GM12891 (cell line): ENCODE data around the gene ITGA1.

Source experiments
- DNase-seq: peaks from one replicate; pipeline ENCODE4 v3.0.0; 2011; ENCODE audit warnings: low spot score; ENCODE audit not compliant: insufficient read length
- FAIRE-seq: peaks from 2 replicates; lab custom pipeline; 2011; peaks lifted over from hg19 to GRCh38; lab: Jason Lieb, UNC
- PAX5 ChIP-seq: IDR thresholded peaks from 2 replicates; pipeline ENCODE4 v1.6.1; 2011; ENCODE audit warnings: low read length, moderate library complexity, mild to moderate bottlenecking; ENCODE audit not compliant: insufficient read depth, severe bottlenecking
- POLR2A ChIP-seq: IDR thresholded peaks from 2 replicates; pipeline ENCODE4 v1.6.1; 2011; ENCODE audit warnings: low read depth, low read length, control low read depth
- POLR2AphosphoS5 ChIP-seq: IDR thresholded peaks from 2 replicates; pipeline ENCODE4 v1.6.1; 2011; ENCODE audit warnings: low read depth, low read length, control low read depth
- POU2F2 ChIP-seq: IDR thresholded peaks from 2 replicates; pipeline ENCODE4 v1.6.1; 2011; ENCODE audit warnings: low read depth, mild to moderate bottlenecking, control low read depth, low read length, moderate library complexity
- SPI1 ChIP-seq: IDR thresholded peaks from 2 replicates; pipeline ENCODE4 v1.6.1; 2011; ENCODE audit warnings: low read depth, low read length, control low read depth
- TAF1 ChIP-seq: IDR thresholded peaks from 2 replicates; pipeline ENCODE4 v1.6.1; 2011; ENCODE audit warnings: low read depth, low read length, control low read depth

ITGA1 gene

DNA sequence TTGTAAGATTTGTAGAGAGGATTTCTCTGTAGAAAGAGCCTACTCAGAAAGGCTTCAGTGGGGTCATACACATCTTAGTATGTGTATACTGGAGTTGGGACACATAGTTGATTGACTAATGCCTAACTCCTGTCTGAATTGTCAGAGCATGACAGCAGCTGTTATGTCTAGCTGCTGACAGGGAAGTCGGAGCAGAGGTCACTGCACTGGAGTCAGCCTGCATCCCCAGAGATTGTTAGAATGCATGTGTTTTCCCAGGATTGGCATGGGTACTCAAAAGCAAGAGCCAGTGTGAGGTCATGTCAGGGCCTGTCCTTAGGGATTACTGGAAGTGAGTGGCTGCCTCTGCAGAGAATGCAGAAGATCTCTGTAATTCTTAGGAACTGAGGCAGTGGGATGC, 82.7 kb downstream of the ITGA1 start:
- DNase-seq = no peak
- no peak for FAIRE-seq

DNA sequence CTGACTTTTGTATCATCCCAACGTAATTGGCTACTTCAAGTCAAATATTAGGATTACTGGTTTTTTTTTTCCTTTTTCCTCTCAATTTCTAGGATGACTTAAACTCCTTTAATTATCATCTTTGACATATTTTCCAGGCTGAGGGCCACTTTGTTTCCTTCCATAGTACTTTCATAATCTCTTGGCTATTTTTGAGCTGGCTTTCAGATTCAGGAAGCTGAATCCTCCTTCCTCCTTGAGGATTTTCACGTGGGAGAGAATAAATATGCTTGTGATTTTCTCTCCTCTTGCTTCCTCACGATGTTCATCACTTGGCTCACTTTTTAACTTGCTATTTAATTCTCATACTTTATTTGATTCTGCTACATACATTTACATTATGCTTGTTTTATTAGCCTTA, 88.1 kb downstream of the ITGA1 start:
- no peak for DNase-seq
- no peak for FAIRE-seq
- TF ChIP-seq TAF1 (no peak), PAX5 (no peak), SPI1 (no peak), POLR2AphosphoS5 (no peak), POLR2A (no peak), POU2F2 (no peak)

More for the DNA sequence above, 82.7 kb downstream of the ITGA1 start:
- TF ChIP-seq SPI1 (no peak), POU2F2 (no peak), POLR2AphosphoS5 (no peak), PAX5 (no peak), TAF1 (no peak), POLR2A (no peak)

DNA sequence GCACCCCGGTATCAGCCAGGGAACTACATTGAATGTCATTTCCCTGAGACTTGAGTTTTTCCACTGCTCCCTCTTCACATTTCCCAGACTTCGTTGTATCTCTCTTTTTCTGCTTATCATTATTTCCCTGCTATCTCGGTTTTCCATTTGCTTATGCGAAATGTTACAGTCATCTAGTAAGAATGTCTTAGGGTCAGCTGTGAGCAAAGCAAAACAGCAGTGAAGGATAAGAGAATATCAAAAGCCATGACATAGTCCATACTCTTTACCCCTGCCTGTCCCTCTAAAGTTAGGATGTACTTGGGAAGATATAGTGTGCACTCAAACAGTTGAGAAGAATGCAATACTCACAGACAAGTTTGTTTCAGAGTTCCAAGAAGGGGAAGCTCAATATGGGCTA, 88.7 kb downstream of the ITGA1 start:
- FAIRE-seq (no peak), DNase-seq (no peak)
- TF ChIP-seq PAX5 = no peak
- TF ChIP-seq POLR2A = no peak
- no peak for TF ChIP-seq POLR2AphosphoS5
- no peak for TF ChIP-seq SPI1
- TF ChIP-seq POU2F2 = no peak
- TF ChIP-seq TAF1 = no peak

DNA sequence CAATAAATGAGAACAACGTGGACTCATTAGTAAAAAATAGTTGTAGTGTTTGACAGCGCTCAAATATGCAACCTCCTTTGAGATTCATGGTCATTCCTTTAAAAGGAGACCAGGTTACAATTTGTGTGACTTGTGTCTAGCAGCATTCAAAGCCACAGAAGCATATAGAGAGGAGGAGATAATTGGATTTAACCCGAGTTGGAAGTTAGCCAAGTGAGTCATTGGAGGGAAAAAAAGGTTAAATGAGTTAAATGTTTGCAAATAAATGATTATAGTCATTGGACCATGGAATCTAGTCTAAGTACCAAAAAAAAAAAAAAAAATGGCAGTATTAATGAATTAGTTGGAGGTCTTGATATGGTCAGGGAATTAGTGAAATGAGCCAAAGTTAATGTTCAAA, 90.9 kb downstream of the ITGA1 start:
- TF ChIP-seq PAX5 (no peak), POLR2A (no peak), POU2F2 (no peak), POLR2AphosphoS5 (no peak), SPI1 (no peak), TAF1 (no peak)
- DNase-seq (no peak), FAIRE-seq (no peak)

GRCh38 chr5:52880541-52880940, 92.8 kb downstream of the ITGA1 start:
- FAIRE-seq = no peak
- TF ChIP-seq POLR2AphosphoS5 (no peak), TAF1 (no peak), POLR2A (no peak), PAX5 (no peak), POU2F2 (no peak), SPI1 (no peak)
- no peak for DNase-seq

DNA sequence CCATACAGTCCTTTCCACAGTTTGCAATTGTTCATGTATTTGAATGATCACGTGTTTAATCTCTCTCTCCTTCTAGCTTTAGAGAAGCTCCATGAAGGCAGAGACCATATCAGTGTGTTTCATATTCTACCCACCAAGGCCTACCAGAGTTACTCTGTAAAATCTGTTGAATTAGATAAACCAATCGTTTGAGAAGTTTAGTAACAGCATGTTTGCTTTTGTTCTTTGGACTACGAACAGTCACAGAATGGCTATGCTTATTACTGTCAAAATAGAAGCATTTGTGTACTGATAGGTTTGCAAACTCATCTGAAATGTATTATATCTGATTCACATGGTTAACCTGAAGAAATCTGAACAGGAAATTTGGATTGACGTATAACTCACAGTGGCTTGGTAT, 93.8 kb downstream of the ITGA1 start:
- TF ChIP-seq SPI1 (no peak), PAX5 (no peak), POLR2AphosphoS5 (no peak)
- FAIRE-seq (no peak), DNase-seq (no peak)

DNA sequence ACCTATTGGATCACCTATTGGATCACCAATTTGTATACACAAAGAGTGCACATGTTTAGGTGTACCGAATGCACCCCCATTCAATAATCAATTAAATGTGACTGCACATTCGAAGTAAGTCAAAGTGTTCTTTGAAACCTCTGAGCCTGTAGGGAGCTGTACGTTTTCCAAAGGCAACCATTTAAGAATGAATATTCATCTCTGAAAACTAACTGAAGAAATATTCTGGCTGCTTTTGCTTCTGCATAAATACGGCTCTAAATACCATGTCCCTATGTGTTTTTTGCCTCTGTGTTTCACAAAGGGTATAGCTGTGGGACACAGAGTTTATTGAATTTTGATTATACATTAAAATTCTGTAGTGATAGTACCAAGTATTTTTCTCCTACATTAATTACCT, 95.4 kb downstream of the ITGA1 start:
- no peak for FAIRE-seq
- no peak for DNase-seq

DNA sequence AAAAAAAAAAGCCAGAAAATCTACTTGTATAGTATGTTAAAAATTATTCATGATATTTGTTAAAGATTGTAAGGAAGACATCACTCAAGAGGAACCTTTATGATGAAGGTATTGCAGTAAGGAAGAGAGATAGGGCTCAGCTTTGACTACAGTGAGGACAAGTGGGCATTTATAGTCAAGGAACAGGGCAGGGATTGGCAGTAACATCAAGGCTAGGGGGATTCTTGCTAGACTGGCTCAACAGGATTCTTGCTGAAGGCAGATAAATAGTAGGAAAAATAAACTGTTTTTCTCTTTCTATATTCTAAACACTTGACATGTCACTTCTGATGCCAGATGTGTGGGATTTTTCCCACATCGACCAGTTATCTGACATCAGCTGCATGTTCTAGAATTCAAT, 96.7 kb downstream of the ITGA1 start:
- no peak for DNase-seq

More for the DNA sequence above, 95.4 kb downstream of the ITGA1 start:
- no peak for TF ChIP-seq TAF1
- no peak for TF ChIP-seq POU2F2
- no peak for TF ChIP-seq SPI1
- no peak for TF ChIP-seq POLR2A
- no peak for TF ChIP-seq POLR2AphosphoS5
- no peak for TF ChIP-seq PAX5

DNA sequence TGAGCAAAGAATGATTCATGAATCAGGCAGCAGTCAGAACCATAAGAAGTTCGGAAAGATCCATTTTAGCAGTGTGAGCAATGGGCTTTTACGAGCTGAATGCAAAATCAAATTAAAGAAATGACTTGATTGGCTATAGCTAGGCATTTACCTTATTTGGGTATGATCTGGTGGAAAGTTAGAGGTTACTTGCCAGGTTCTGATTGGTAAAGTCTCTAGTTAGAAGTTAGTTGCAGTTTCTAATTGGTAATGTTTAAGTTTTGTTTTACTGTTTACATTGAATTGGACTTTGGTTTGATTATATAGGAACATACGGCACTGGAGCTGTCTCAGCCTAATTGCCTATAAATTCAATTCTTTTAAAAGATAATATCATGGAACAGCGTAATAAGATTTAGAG, 97.9 kb downstream of the ITGA1 start:
- FAIRE-seq = no peak
- DNase-seq = no peak
- no peak for TF ChIP-seq POLR2AphosphoS5
- no peak for TF ChIP-seq PAX5

More for the DNA sequence above, 96.7 kb downstream of the ITGA1 start:
- no peak for FAIRE-seq
- TF ChIP-seq PAX5 (no peak), SPI1 (no peak), POLR2A (no peak), TAF1 (no peak), POLR2AphosphoS5 (no peak), POU2F2 (no peak)

DNA sequence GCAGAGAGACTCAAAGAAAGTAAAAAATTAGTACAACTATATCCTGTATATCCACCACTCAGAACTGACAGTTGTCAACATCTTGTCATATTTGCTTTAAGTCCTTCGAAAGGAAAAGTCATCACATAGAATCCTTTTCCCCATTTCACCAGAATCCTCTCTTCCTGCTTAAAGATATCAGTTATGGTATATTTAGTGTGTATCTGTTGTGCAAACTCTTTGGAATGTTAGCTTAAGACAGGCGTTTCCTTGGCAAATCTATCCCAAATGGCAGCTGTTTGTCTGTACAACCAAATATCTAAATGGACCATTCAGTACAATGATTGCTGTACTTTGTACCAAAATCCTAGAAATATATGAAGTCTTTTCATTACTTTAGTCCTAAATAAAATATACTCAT, 98.5 kb downstream of the ITGA1 start:
- TF ChIP-seq PAX5 = no peak
- TF ChIP-seq POU2F2 = no peak
- no peak for TF ChIP-seq POLR2AphosphoS5
- no peak for TF ChIP-seq POLR2A
- TF ChIP-seq TAF1 = no peak
- DNase-seq = no peak
- no peak for FAIRE-seq
